GM18870 (cell line): ENCODE measurements around the gene FAM76B.

ENCODE experiments used
- ATAC-seq: cut with Tn5 transposase; IDR thresholded peaks from one replicate; pipeline ENCODE4 v1.9.1; 2021; ENCODE audit warnings: moderate library complexity; ENCODE audit not compliant: unreplicated experiment

The FAM76B gene

GRCh38 chr11:95734009-95734572 is 55.5 kb downstream of the FAM76B start:
- ATAC-seq, result no peak

GRCh38 chr11:95732930-95733602 is 56.5 kb downstream of the FAM76B start:
- ATAC-seq, result no peak

GRCh38 chr11:95729462-95729861 is 60.1 kb downstream of the FAM76B start:
- ATAC-seq, result no peak

GRCh38 chr11:95728790-95729189 is 60.8 kb downstream of the FAM76B start:
- ATAC-seq, result no peak

GRCh38 chr11:95728094-95728493 is 61.5 kb downstream of the FAM76B start:
- no peak for ATAC-seq

- no peak for ATAC-seq
Observed at GRCh38 chr11:95727620-95728019, 62.0 kb downstream of the FAM76B start.

- ATAC-seq, result no peak
Observed at GRCh38 chr11:95727111-95727510, 62.5 kb downstream of the FAM76B start.

- no peak for ATAC-seq
Observed at GRCh38 chr11:95725196-95725595, 64.4 kb downstream of the FAM76B start.

GRCh38 chr11:95723361-95723942 is 66.1 kb downstream of the FAM76B start:
- ATAC-seq, result no peak

GRCh38 chr11:95720195-95720594 is 69.4 kb downstream of the FAM76B start:
- no peak for ATAC-seq
